PC-9 (cell line): ENCODE data around the gene FADS3.

Experiments
- EZH2 ChIP-seq: fragments of 200-600 bp; sonication (generic); IDR thresholded peaks from 2 replicates; pipeline ENCODE4 v1.8.0; 2017; ENCODE audit warnings: antibody characterized with exemption, low read depth
- TF ChIP-seq, protein P1 (sequence below): fragments of 200-600 bp; sonication (generic); conservative IDR thresholded peaks from 2 replicates; pipeline ENCODE4 v1.6.1; 2017; ENCODE audit warnings: mixed run types, antibody characterized with exemption, mild to moderate bottlenecking, moderate library complexity

DNA sequence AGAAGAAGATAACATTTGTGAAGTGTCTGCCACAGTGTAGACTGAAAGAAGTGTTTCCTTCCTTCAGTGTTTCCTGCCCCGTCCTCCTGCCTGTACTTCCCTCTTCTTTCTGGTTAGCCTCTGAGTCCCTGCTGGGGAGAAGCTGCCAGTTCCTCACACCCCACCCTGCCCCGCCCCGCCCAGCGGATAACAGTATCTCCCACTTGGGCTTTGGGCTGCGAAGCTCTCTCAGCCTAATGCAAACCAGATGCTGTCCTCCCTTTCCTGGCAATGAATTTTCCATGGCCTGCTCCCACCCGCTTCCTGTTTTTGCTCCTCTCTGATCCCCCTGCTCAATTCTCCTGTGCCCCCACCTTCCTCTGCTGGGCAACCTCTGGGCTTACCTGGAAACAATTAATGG is 31.2 kb upstream of the FADS3 start:
- TF ChIP-seq, protein P1, sequence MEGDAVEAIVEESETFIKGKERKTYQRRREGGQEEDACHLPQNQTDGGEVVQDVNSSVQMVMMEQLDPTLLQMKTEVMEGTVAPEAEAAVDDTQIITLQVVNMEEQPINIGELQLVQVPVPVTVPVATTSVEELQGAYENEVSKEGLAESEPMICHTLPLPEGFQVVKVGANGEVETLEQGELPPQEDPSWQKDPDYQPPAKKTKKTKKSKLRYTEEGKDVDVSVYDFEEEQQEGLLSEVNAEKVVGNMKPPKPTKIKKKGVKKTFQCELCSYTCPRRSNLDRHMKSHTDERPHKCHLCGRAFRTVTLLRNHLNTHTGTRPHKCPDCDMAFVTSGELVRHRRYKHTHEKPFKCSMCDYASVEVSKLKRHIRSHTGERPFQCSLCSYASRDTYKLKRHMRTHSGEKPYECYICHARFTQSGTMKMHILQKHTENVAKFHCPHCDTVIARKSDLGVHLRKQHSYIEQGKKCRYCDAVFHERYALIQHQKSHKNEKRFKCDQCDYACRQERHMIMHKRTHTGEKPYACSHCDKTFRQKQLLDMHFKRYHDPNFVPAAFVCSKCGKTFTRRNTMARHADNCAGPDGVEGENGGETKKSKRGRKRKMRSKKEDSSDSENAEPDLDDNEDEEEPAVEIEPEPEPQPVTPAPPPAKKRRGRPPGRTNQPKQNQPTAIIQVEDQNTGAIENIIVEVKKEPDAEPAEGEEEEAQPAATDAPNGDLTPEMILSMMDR = no peak
- no peak for TF ChIP-seq EZH2
